Loucy (cell line): ENCODE measurements around the gene CEBPB.
"Not testable (repeated sequence)": the region's sequence is repeated elsewhere in the genome, so short reads cannot be mapped to it uniquely, and the experiment has no call there.

ENCODE experiments used
- H2AFZ ChIP-seq: fragments of 200-600 bp; sonication (generic); 2 replicates; pipeline ENCODE4 v1.6.0; 2016; ENCODE audit warnings: antibody characterized with exemption, mild to moderate bottlenecking, low read length, moderate library complexity
- H3F3A ChIP-seq: fragments of 200-600 bp; 2 replicates; pipeline ENCODE4 v1.6.0; 2016; ENCODE audit warnings: antibody characterized with exemption, low read depth, mild to moderate bottlenecking
- H3K27me3 ChIP-seq: fragments of 200-600 bp; sonication (generic); 2 replicates; pipeline ENCODE4 v1.6.1; 2014; ENCODE audit warnings: low read length, mild to moderate bottlenecking; ENCODE audit not compliant: insufficient read depth, poor library complexity, severe bottlenecking
- H3K36me3 ChIP-seq: fragments of 200-600 bp; sonication (generic); 2 replicates; pipeline ENCODE4 v1.6.1; 2016; ENCODE audit warnings: low read length; ENCODE audit not compliant: insufficient read depth
- H3K4me1 ChIP-seq: fragments of 200-600 bp; sonication (generic); 2 replicates; pipeline ENCODE4 v1.5.1; 2014; ENCODE audit warnings: low read length, mild to moderate bottlenecking; ENCODE audit not compliant: insufficient read depth, poor library complexity, severe bottlenecking
- H3K4me2 ChIP-seq: fragments of 200-600 bp; sonication (generic); 2 replicates; pipeline ENCODE4 v1.6.0; 2014; ENCODE audit warnings: antibody characterized with exemption, low read length, low read depth, mild to moderate bottlenecking; ENCODE audit not compliant: poor library complexity, severe bottlenecking
- H3K4me3 ChIP-seq: fragments of 200-600 bp; sonication (generic); 2 replicates; pipeline ENCODE4 v1.5.1; 2014; ENCODE audit warnings: low read length, mild to moderate bottlenecking, mixed read lengths; ENCODE audit not compliant: poor library complexity, severe bottlenecking
- H3K79me2 ChIP-seq: fragments of 200-600 bp; sonication (generic); 2 replicates; pipeline ENCODE4 v1.6.1; 2014; ENCODE audit warnings: low read length; ENCODE audit not compliant: insufficient read depth
- H3K9ac ChIP-seq: fragments of 200-600 bp; sonication (generic); 2 replicates; pipeline ENCODE4 v1.6.0; 2014; ENCODE audit warnings: mild to moderate bottlenecking, low read depth, low read length, moderate library complexity; ENCODE audit not compliant: poor library complexity, severe bottlenecking
- H3K9me2 ChIP-seq: fragments of 200-600 bp; sonication (generic); replicated peaks from 2 replicates; pipeline ENCODE4 v1.6.1; 2016; ENCODE audit warnings: low read depth, low read length, mixed read lengths
- H3K9me3 ChIP-seq: fragments of 200-600 bp; sonication (generic); 2 replicates; pipeline ENCODE4 v1.6.1; 2014; ENCODE audit warnings: mild to moderate bottlenecking, antibody characterized with exemption, low read length, low read depth; ENCODE audit not compliant: insufficient read depth
- H4K20me1 ChIP-seq: fragments of 200-600 bp; sonication (generic); 2 replicates; pipeline ENCODE4 v1.6.0; 2014; ENCODE audit warnings: antibody characterized with exemption, low read length, mild to moderate bottlenecking; ENCODE audit not compliant: insufficient read depth, poor library complexity, severe bottlenecking
- EZH2phosphoT487 ChIP-seq: fragments of 200-600 bp; IDR thresholded peaks from 2 replicates; pipeline ENCODE4 v1.6.1; 2018; ENCODE audit warnings: antibody characterized with exemption, mild to moderate bottlenecking, moderate library complexity, borderline replicate concordance
- TF ChIP-seq, protein P1 (sequence below): fragments of 200-600 bp; sonication (generic); conservative IDR thresholded peaks from 2 replicates; pipeline ENCODE4 v1.5.1; 2014; ENCODE audit warnings: mild to moderate bottlenecking, antibody characterized with exemption, low read length

CEBPB gene

DNA sequence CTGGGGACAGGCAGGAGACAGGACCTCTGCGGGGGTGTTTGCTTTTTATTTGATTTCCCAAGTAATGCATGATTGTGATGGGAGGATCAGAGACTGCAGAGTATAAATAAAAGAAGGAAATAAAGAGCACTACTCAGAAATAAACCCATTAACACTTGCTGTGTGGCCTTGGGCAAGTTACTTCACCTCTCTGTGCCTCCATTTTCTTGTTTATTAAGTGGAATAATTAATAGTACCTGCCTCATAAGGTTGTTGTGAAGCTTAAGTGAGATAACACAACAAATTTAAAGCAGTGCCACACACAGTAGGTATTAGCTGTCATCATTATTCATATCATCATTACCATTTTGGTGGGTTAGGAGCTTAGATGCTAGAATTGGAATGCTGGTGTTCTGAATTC lies 8.1 kb downstream of the CEBPB start:
- H3K4me3 ChIP-seq: no peak overlapping the region
- H3K9me2 ChIP-seq: no peaks in the 10 kb centered on the region
- no peak overlapping the region for H2AFZ ChIP-seq
- H3K4me1 ChIP-seq: peaks cover under 1% of the 10 kb centered on the region
- no peaks in the 10 kb centered on the region for H3F3A ChIP-seq
- no peaks in the 10 kb centered on the region for H3K9me3 ChIP-seq
- H4K20me1 ChIP-seq: no peaks in the 10 kb centered on the region
- TF ChIP-seq EZH2phosphoT487: no peak
- TF ChIP-seq, protein P1, sequence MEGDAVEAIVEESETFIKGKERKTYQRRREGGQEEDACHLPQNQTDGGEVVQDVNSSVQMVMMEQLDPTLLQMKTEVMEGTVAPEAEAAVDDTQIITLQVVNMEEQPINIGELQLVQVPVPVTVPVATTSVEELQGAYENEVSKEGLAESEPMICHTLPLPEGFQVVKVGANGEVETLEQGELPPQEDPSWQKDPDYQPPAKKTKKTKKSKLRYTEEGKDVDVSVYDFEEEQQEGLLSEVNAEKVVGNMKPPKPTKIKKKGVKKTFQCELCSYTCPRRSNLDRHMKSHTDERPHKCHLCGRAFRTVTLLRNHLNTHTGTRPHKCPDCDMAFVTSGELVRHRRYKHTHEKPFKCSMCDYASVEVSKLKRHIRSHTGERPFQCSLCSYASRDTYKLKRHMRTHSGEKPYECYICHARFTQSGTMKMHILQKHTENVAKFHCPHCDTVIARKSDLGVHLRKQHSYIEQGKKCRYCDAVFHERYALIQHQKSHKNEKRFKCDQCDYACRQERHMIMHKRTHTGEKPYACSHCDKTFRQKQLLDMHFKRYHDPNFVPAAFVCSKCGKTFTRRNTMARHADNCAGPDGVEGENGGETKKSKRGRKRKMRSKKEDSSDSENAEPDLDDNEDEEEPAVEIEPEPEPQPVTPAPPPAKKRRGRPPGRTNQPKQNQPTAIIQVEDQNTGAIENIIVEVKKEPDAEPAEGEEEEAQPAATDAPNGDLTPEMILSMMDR: no peak
- no peaks in the 10 kb centered on the region for H3K36me3 ChIP-seq
- peaks cover 7% of the 10 kb centered on the region for H3K79me2 ChIP-seq
- H3K4me2 ChIP-seq: no peak overlapping the region
- no peaks in the 10 kb centered on the region for H3K27me3 ChIP-seq
- H3K9ac ChIP-seq: no peak overlapping the region

DNA sequence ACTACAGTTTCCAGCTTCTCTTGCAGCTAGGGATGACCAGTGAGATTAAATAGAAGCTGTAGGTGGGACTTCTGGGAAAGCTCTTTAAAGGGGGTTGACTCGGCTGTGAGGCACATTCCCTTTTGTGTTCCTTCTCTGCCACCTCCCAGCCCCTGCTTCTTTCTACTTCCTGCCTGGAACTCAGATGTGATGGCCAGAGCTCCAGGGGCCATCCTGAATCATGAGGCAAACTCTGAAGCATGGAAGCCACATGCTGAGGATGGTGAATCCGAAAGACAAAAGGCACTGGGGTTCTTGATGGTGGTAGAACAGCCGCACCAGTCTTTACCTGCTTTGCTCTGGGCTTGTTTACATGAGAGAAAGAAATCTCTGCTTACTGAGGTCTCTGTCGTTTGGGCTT lies 9.1 kb downstream of the CEBPB start:
- Histone ChIP-seq H3K4me1 (no peaks in the 10 kb centered on the region), H4K20me1 (no peaks in the 10 kb centered on the region), H3K4me3 (no peak overlapping the region), H3K79me2 (no peaks in the 10 kb centered on the region), H3K27me3 (no peaks in the 10 kb centered on the region), H2AFZ (no peak overlapping the region), H3K9ac (no peak overlapping the region), H3F3A (no peaks in the 10 kb centered on the region), H3K36me3 (no peaks in the 10 kb centered on the region), H3K9me3 (no peaks in the 10 kb centered on the region; the same call in 1 of the 2 replicates), H3K9me2 (no peaks in the 10 kb centered on the region), H3K4me2 (no peak overlapping the region)
- TF ChIP-seq, protein P1: no peak
- TF ChIP-seq EZH2phosphoT487: no peak

DNA sequence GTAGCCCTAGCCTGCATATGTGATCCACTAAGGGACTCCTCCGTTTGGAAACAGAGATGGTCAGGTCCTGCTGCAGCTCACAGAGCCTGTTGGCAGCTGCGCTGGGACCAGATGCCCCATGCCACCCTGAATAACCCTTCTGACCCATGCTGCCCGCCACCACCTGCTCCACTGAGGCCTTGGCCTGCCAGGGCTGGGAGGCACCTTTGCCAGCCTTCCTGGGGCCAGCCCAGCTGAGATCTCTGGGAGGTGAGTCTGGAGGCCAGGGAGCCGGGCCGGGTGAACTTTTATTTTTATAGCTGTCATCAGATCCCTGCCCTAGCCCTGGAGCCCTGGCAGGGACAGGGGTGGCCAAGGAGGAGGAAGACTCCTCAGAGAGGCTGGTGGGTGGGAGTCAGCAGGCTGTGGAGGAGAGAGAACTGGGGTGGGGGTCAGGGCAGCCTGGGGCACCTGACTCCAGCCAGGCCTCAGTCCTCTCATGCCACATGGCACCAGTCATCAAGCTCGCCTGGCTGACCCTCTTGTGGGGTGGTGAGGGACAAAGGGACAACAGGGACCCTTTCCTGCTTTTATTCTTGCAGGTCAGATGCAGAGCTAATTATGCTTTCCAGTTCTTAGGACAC lies 10.0 kb downstream of the CEBPB start:
- Histone ChIP-seq H3K36me3 (no peaks in the 10 kb centered on the region), H3K4me3 (no peak overlapping the region), H3K4me2 (no peak overlapping the region), H3K27me3 (no peaks in the 10 kb centered on the region), H2AFZ (no peak overlapping the region), H3K9me3 (no peaks in the 10 kb centered on the region; the same call in 1 of the 2 replicates), H3K9me2 (no peaks in the 10 kb centered on the region), H4K20me1 (no peaks in the 10 kb centered on the region), H3K4me1 (no peaks in the 10 kb centered on the region), H3K79me2 (no peaks in the 10 kb centered on the region), H3F3A (no peaks in the 10 kb centered on the region), H3K9ac (no peak overlapping the region)
- TF ChIP-seq EZH2phosphoT487: no peak
- TF ChIP-seq, protein P1: no peak

DNA sequence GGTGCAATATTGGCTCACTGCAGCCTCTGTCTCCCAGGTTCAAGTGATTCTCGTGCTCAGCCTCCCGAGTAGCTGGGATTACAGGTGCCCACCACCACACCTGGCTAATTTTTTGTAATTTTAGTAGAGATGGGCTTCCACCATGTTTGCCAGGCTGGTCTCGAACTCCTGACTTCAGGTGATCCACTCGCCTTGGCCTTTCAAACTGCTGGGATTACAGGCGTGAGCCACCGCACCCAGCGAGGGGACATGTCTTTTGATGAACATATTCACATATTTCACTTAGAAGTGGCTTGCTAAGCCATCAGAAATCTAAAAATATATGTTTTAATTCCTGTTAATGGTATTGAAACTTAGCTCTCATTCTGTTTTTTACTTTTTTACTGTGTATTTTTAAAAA lies 11.1 kb downstream of the CEBPB start:
- H3K4me2 ChIP-seq, H3K36me3 ChIP-seq, H3K9me2 ChIP-seq, H3K4me3 ChIP-seq, H4K20me1 ChIP-seq, H3K27me3 ChIP-seq, H2AFZ ChIP-seq, H3K9ac ChIP-seq, H3K4me1 ChIP-seq, H3K79me2 ChIP-seq, H3K9me3 ChIP-seq, H3F3A ChIP-seq: not testable (repeated sequence)
